CD4-positive, alpha-beta memory T cell (primary cell): ENCODE data around the gene GID4. TPM values are rescaled to one million over a fixed set of nuclear protein-coding genes. Genes with fewer than 3 reads are reported as not detected.

Source experiments
- CTCF ChIA-PET: fragments of 350-600 bp; sonication (Branson Sonifier 250); formaldehyde crosslinking; loops from one replicate; lab custom pipeline; 2021; ENCODE audit warnings: inconsistent platforms; ENCODE audit not compliant: partially characterized antibody; lab: Charles Lee
- POLR2A ChIA-PET: fragments of 350-600 bp; sonication (Branson Sonifier 250); formaldehyde crosslinking; loops from one replicate; lab custom pipeline; 2021; ENCODE audit not compliant: partially characterized antibody; lab: Charles Lee
- DNase-seq, 5 donors: peaks; one replicate each; pipeline versions ENCODE4 v3.0.0 to v3.0.0-alpha.2; 2020 to 2022; ENCODE audit warnings: mixed read lengths in 1 of 5
- H3K27ac ChIP-seq: one replicate; pipeline ENCODE4 v1.7.0; 2013; ENCODE audit warnings: low read depth, low read length
- H3K27me3 ChIP-seq: 2 replicates; pipeline ENCODE4 v1.7.0; 2013; ENCODE audit warnings: mild to moderate bottlenecking, low read length, moderate library complexity; ENCODE audit not compliant: insufficient read depth
- H3K36me3 ChIP-seq: 2 replicates; pipeline ENCODE4 v1.7.0; 2013; ENCODE audit warnings: mild to moderate bottlenecking, low read length, moderate library complexity; ENCODE audit not compliant: insufficient read depth
- H3K4me1 ChIP-seq: 2 replicates; pipeline ENCODE4 v1.7.0; 2013; ENCODE audit warnings: mild to moderate bottlenecking, low read length, moderate library complexity; ENCODE audit not compliant: insufficient read depth
- H3K4me3 ChIP-seq, 2 donors: one replicate each; pipeline ENCODE4 v1.7.0; 2013; ENCODE audit warnings: low read length in 2 of 2, mild to moderate bottlenecking in 1 of 2
- H3K9me3 ChIP-seq, 2 donors: one replicate each; pipeline ENCODE4 v1.7.0; 2013; ENCODE audit warnings: low read length in 2 of 2, control low read depth in 1 of 2; ENCODE audit not compliant: control insufficient read depth in 1 of 2
- H3K27ac Mint-ChIP-seq, 7 donors: one replicate each; pipeline ENCODE4 v1.8.0; 2020 to 2021; ENCODE audit warnings: mixed read lengths in 7 of 7, mild to moderate bottlenecking in 6 of 7, inconsistent platforms in 3 of 7, moderate library complexity in 3 of 7
- H3K27me3 Mint-ChIP-seq, 2 donors: one replicate each; pipeline ENCODE4 v1.8.0; 2020 to 2021; ENCODE audit warnings: mixed read lengths in 2 of 2
- H3K36me3 Mint-ChIP-seq, 2 donors: one replicate each; pipeline ENCODE4 v1.8.0; 2020 to 2021; ENCODE audit warnings: mixed read lengths in 2 of 2, inconsistent platforms in 1 of 2, mild to moderate bottlenecking in 1 of 2
- H3K4me1 Mint-ChIP-seq, 4 donors: one replicate each; pipeline ENCODE4 v1.8.0; 2020 to 2021; ENCODE audit warnings: mixed read lengths in 4 of 4, mild to moderate bottlenecking in 1 of 4
- H3K4me3 Mint-ChIP-seq, 8 donors: one replicate each; pipeline ENCODE4 v1.8.0; 2020 to 2021; ENCODE audit warnings: mixed read lengths in 8 of 8, mild to moderate bottlenecking in 7 of 8, moderate library complexity in 6 of 8, inconsistent platforms in 3 of 8
- H3K9me3 Mint-ChIP-seq, 8 donors: one replicate each; pipeline ENCODE4 v1.8.0; 2020 to 2021; ENCODE audit warnings: mixed read lengths in 8 of 8, mild to moderate bottlenecking in 5 of 8, inconsistent platforms in 3 of 8, moderate library complexity in 1 of 8
- intact Hi-C: fragments of 100-400 bp; cut with micrococcal nuclease; formaldehyde crosslinking; loops from one replicate; pipeline ENCODE4 v1.15.1; 2023
- polyA plus RNA-seq, 2 donors: library from polyadenylated mRNA; unstranded; fragments of 300-500 nt; fragmentation: Illumina TruSeq; gene quantifications; one replicate each; pipeline ENCODE4 v1.2.3, GENCODE V29; 2021
- total RNA-seq, 2 experiments: library from RNA; stranded (reverse); gene quantifications; one replicate each; pipeline ENCODE4 v1.2.3, GENCODE V29; 2021

The GID4 gene
- total and polyA plus RNA-seq, 4 experiments from 2014 or later, result 6.5 to 13.1 (median 9.8) TPM

DNA sequence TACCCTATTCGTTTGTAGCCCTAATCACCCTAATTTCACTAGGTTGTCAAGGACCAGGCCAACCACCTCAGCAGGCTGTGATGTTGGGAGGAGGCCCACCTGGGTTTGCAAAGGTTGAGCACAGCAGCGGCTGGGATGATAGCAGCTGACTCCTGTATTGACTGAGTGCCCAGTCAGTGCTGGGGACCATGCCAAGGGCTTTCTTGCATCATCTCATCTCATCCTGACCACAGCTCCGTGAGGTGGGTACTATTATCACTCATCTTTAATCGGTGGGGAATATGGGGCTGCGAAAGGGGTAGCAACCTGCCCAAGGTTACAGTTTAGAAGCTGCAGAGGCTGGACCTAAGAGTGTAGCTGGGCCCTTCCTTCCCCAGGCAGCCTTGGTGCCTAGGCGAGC, 11.9 kb upstream of the GID4 start:
- Histone ChIP-seq H3K4me1 (peaks cover 5% of the 10 kb centered on the region), H3K27ac (no peak overlapping the region), H3K9me3 (no peaks in the 10 kb centered on the region), H3K4me3 (no peak overlapping the region), H3K27me3 (no peaks in the 10 kb centered on the region), H3K36me3 (peaks cover 18% of the 10 kb centered on the region)
- H3K4me1 Mint-ChIP-seq, result peaks cover 4 to 12% (median 7%) of the 10 kb centered on the region in 4 donors
- no peak overlapping the region for H3K27ac Mint-ChIP-seq
- H3K36me3 Mint-ChIP-seq, result peaks cover 14 to 29% of the 10 kb centered on the region in 2 donors
- no peak overlapping the region for H3K4me3 Mint-ChIP-seq
- intact Hi-C loops, result no loop called here
- CTCF ChIA-PET, result no interaction called here
- POLR2A ChIA-PET, result no interaction called here
- no peaks in the 10 kb centered on the region for H3K9me3 Mint-ChIP-seq
- no peaks in the 10 kb centered on the region for H3K27me3 Mint-ChIP-seq
- no peak for DNase-seq

DNA sequence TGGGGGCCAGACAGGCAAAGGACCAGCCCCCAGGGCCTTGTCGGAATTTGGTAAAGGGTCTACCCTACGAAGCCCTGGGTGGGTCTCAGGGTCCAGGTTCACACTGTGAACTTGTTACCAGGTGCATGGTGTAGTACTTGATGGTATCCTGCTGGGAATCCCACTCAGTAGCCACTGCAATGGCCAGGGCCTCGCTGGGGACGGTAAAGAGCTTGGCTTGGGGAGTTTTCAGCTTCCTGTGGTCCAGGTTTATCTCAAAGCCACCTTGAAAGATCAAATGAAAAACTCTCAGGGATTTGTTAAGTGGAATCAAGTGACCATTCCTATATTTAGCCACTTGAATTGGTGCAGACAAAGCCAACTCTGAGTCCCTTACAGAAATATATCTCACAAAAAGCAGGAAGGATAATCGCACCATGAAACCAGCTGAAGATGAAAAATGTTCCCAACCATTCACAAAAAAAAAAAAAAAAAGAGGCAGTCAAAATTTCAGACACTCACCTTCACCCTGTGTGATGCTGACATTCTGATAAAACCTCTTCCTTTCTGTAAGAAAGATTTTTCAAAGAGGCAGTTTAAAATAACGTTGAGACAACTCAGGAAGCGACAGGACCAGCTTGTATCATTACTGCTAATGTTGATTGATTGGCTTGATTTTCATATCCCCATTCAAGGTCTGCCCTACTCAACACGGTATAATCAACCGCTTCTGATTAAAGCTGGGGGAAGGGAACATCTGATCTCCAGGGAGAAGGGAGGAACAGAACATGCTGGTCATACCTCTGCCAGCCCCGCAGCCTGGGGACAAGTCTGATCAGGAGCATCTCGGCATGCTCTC, 10.9 kb upstream of the GID4 start:
- peaks cover 14 to 28% of the 10 kb centered on the region in 2 donors for H3K36me3 Mint-ChIP-seq
- CTCF ChIA-PET, result interaction anchor here (1.5 kb wide), 1 partner anchor 10 kb away, joined by 5 read pairs; the partner anchor contains the start of gene ATPAF2
- no peak overlapping the region for H3K27ac Mint-ChIP-seq
- DNase-seq, result no peak
- H3K4me3 Mint-ChIP-seq, result no peak overlapping the region
- intact Hi-C loops, result no loop called here
- no peaks in the 10 kb centered on the region for H3K9me3 ChIP-seq
- H3K36me3 ChIP-seq, result peaks cover 18% of the 10 kb centered on the region
- no peaks in the 10 kb centered on the region for H3K9me3 Mint-ChIP-seq
- peaks cover 7 to 20% (median 11%) of the 10 kb centered on the region in 4 donors for H3K4me1 Mint-ChIP-seq
- no peaks in the 10 kb centered on the region for H3K27me3 Mint-ChIP-seq
- no peaks in the 10 kb centered on the region for H3K27me3 ChIP-seq
- H3K4me3 ChIP-seq, result no peak overlapping the region
- H3K27ac ChIP-seq, result no peak overlapping the region
- POLR2A ChIA-PET, result no interaction called here
- peaks cover 13% of the 10 kb centered on the region for H3K4me1 ChIP-seq

DNA sequence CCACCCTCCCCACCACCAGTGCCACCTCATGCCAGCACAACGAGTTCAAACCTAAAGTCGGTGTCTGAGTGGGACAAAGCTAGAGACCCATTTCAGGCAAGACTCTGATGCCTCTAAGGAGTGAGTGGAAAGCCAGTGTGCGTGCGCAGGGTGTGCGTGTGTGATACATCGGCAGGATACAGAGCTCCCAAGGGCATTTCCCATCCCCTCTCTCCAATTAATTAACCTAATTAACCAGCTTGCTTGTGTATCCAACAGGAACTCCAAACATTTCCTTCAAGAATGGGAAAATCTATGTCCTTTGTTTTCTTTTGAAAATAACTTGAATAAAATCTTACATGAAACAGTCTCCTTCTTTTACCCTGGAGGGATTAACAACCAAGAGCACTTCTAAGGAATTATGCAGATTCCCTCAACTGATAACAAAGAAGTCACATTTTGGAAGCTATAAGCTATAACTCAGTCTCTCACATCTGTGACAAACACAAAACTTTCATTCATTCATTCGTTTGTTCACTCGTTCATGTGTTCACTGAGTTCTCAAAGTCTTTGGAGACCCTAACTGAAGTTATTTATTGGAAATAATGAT, 10.2 kb upstream of the GID4 start:
- DNase-seq, result no peak
- Mint-ChIP-seq H3K4me3 (no peak overlapping the region), H3K27ac (no peak overlapping the region), H3K36me3 (peaks cover 14 to 24% of the 10 kb centered on the region in 2 donors), H3K4me1 (peaks cover 11 to 25% (median 16%) of the 10 kb centered on the region in 4 donors), H3K9me3 (no peaks in the 10 kb centered on the region), H3K27me3 (no peaks in the 10 kb centered on the region)
- CTCF ChIA-PET, result interaction anchor here (0.7 to 1.5 kb wide), 4 partner anchors 9 to 216 kb away, joined by 3 to 6 read pairs (median 4); partner anchors contain the start of gene ATPAF2
- Histone ChIP-seq H3K4me3 (no peak overlapping the region), H3K36me3 (peaks cover 18% of the 10 kb centered on the region), H3K27me3 (no peaks in the 10 kb centered on the region), H3K4me1 (peaks cover 14% of the 10 kb centered on the region), H3K9me3 (no peaks in the 10 kb centered on the region), H3K27ac (no peak overlapping the region)
- intact Hi-C loops, result no loop called here
- POLR2A ChIA-PET, result no interaction called here

DNA sequence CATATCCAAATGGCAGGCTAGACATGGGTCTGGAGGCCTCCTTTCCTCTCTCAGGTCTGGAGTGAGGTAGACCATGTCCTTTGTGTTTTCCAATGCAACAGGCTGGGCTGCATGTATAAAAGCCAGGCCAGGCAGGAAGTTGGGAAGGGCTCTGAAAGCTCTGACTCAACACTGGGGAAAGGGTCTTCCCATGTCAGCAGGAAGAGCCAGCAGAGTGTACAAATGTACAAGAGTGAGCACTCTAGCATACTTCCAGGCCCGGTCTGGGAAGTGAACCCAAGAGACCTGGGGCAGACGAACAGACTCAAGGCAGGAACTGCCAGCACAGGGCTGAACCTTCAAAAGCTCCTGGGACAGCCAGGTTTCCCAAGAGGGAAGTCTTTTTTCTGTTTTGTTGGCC, 7.3 kb upstream of the GID4 start:
- Histone ChIP-seq H3K4me3 (no peak overlapping the region), H3K27ac (no peak overlapping the region), H3K4me1 (peaks cover 9% of the 10 kb centered on the region), H3K27me3 (no peaks in the 10 kb centered on the region), H3K9me3 (no peaks in the 10 kb centered on the region), H3K36me3 (peaks cover 12% of the 10 kb centered on the region)
- Mint-ChIP-seq H3K36me3 (peaks cover 4 to 6% of the 10 kb centered on the region in 2 donors), H3K9me3 (no peaks in the 10 kb centered on the region), H3K4me3 (no peak overlapping the region), H3K27me3 (no peaks in the 10 kb centered on the region), H3K4me1 (peaks cover 7 to 22% (median 11%) of the 10 kb centered on the region in 4 donors), H3K27ac (peak overlapping the region in 1 of 7 donors; percentile 70)
- DNase-seq, result no peak
- intact Hi-C loops, result no loop called here
- POLR2A ChIA-PET, result interaction anchor here (0.6 kb wide), 1 partner anchor 843 kb away, joined by 4 read pairs; no protein-coding TSS in a partner anchor
- CTCF ChIA-PET, result interaction anchor here (0.8 to 1.4 kb wide), 3 partner anchors 134 to 352 kb away, joined by 3 to 6 read pairs (median 3); no protein-coding TSS in a partner anchor

DNA sequence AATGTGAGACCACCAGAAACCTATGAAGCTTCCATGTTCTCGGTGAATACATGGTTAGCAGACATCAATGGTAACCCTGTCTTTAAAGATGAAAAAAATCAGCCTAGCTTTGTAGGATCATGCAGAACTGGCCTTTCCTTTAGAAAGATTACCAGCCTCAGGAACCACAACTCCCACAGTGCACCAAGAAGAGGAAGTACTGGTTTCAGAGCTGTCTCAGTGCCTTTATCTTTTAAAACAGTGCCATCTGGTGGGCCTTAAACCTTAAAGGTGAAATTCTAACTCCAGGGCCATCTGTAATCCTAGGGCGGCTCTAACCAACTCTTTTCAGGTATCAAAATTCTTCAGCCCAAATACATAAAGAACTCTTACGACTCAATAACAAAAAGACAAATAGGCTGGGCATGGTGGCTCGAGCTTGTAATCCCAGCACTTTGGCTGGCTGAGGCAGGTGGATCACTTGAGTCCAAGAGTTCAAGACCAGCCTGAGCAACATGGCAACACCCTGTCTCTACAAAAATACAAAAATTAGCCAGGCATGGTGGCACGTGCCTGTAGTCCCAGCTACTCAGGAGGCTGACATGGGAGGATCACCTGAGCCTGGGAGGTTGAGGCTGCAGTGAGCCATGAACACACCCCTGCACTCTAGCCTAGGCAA, 5.6 kb upstream of the GID4 start:
- Mint-ChIP-seq H3K9me3 (no peaks in the 10 kb centered on the region), H3K4me3 (peak overlapping the region in 2 of 8 donors; percentile 12 to 26), H3K36me3 (peaks cover 0 to 1% of the 10 kb centered on the region in 2 donors), H3K27me3 (no peaks in the 10 kb centered on the region), H3K27ac (peak overlapping the region in 6 of 7 donors; percentile 43 to 89 (median 76)), H3K4me1 (peaks cover 17 to 38% (median 25%) of the 10 kb centered on the region in 4 donors)
- Histone ChIP-seq H3K4me3 (no peak overlapping the region), H3K9me3 (no peaks in the 10 kb centered on the region), H3K27me3 (no peaks in the 10 kb centered on the region), H3K4me1 (peaks cover 24% of the 10 kb centered on the region), H3K36me3 (no peaks in the 10 kb centered on the region), H3K27ac (no peak overlapping the region)
- POLR2A ChIA-PET, result interaction anchor here (0.6 to 1.7 kb wide), 5 partner anchors 61 to 353 kb away, joined by 3 to 8 read pairs (median 3); partner anchors contain the start of genes DRC3 and TOM1L2
- intact Hi-C loops, result loop anchor here (1.0 kb wide), 5 partner anchors 61 to 352 kb away; partner anchors contain the start of genes DRC3, RAI1 and TOM1L2
- CTCF ChIA-PET, result interaction anchor here (0.6 to 3.9 kb wide), 30 partner anchors 9 to 678 kb away, joined by 3 to 47 read pairs (median 4); partner anchors contain the start of genes DRC3, RAI1 and TOM1L2
- DNase-seq, result peak; percentile 72 to 77 (median 74)

DNA sequence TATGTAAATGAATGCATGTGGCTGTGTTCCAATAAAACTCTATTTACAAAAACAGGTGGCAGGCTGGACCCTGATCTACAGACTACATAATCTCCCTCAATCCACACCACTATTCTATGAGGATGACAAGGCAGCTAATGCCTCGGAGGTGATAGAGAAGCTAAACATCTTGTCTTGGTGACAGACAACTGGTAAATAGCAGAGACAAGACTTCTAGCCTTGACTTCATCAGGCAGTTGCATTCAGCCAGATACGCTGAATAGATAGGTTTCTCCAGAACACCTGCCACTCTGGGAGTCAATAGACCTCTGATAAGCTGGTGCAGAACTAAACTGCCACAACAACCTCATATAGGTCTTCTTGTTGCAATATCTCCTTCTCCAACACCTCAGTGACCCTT, 3.5 kb upstream of the GID4 start:
- peaks cover 27 to 55% (median 39%) of the 10 kb centered on the region in 4 donors for H3K4me1 Mint-ChIP-seq
- no peak for DNase-seq
- intact Hi-C loops, result loop anchor here (5.0 kb wide), 1 partner anchor 558 kb away; the partner anchor contains the start of gene MED9
- Histone ChIP-seq H3K27ac (no peak overlapping the region), H3K36me3 (no peaks in the 10 kb centered on the region), H3K4me3 (no peak overlapping the region), H3K9me3 (no peaks in the 10 kb centered on the region), H3K27me3 (no peaks in the 10 kb centered on the region), H3K4me1 (peaks cover 33% of the 10 kb centered on the region)
- H3K4me3 Mint-ChIP-seq, result no peak overlapping the region
- peaks cover 0 to 1% (median 0%) of the 10 kb centered on the region in 8 donors for H3K9me3 Mint-ChIP-seq
- H3K27ac Mint-ChIP-seq, result peak overlapping the region in 1 of 7 donors; percentile 8
- CTCF ChIA-PET, result interaction anchor here (0.8 to 3.9 kb wide), 7 partner anchors 10 to 539 kb away, joined by 3 to 47 read pairs (median 3); partner anchors contain the start of genes RAI1 and RASD1
- POLR2A ChIA-PET, result interaction anchor here (0.6 to 0.7 kb wide), 2 partner anchors 149 to 194 kb away, joined by 3 read pairs; no protein-coding TSS in a partner anchor
- H3K27me3 Mint-ChIP-seq, result no peaks in the 10 kb centered on the region
- peaks cover 0 to 7% of the 10 kb centered on the region in 2 donors for H3K36me3 Mint-ChIP-seq
